ENCODE measurements around the gene CCDC88B. TPM values are rescaled to one million over a fixed set of nuclear protein-coding genes. Genes with fewer than 3 reads are reported as not detected.
A peak's percentile ranks its signal among the peaks of the same experiment; 100 is the strongest.

CCDC88B gene
- total and polyA plus RNA-seq, 2 experiments from 2014 or later = 6.8 to 12.1 TPM

DNA sequence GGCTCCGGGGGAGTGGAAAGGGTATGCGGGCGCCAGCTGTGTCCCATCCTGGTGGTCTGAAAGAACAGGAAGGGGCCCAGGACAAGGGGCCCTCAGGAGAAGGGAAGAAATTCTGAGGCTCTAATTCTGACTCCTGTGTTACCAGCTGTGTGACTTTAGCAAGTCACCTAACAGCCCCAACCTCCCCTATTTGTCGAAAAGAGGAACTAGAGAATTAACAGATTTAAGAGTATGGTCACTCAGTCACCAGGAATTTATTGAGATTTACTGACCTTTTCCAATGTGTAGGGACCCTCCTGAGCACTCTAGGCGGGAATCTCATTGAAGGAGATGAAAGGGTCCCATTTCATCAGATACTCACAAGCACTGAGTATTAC lies 33.6 kb downstream of the CCDC88B start:
- peak overlapping the region; percentile 65 for H3K4me2 ChIP-seq
- peaks cover 18% of the 10 kb centered on the region for H3K4me1 ChIP-seq (ENCODE audit: insufficient read depth)
- H4K20me1 ChIP-seq (replicated peaks; ENCODE audit: insufficient read depth) = no peaks in the 10 kb centered on the region
- no peak overlapping the region for H3K27ac ChIP-seq (ENCODE audit: low read depth)
- H3K27me3 ChIP-seq (ENCODE audit: insufficient read depth) = no peaks in the 10 kb centered on the region
- H3F3A ChIP-seq (replicated peaks; ENCODE audit: low read depth) = peaks cover 21% of the 10 kb centered on the region
- ATAC-seq (no peak), DNase-seq (ENCODE audit: low spot score) (no peak)
- no peaks in the 10 kb centered on the region for H3K36me3 ChIP-seq (ENCODE audit: insufficient read depth)
- no peaks in the 10 kb centered on the region; the same call in 2 of the 3 replicates for H3K9me3 Mint-ChIP-seq
- H3K4me3 ChIP-seq = peak overlapping the region; percentile 26; the same call in 1 of the 2 replicates
- H2AFZ ChIP-seq = no peak overlapping the region
- H3K9me2 ChIP-seq (ENCODE audit: insufficient read depth) = no peaks in the 10 kb centered on the region
- TF ChIP-seq ETS1 (IDR thresholded peaks at IDR 0.05) (no peak), EZH2phosphoT487 (IDR thresholded peaks at IDR 0.05; ENCODE audit: unreplicated experiment) (no peak), CREB1 (CRISPR knock-in tag; IDR thresholded peaks at IDR 0.05; ENCODE audit: low read depth) (no peak), JUNB (IDR thresholded peaks at IDR 0.05; ENCODE audit: unreplicated experiment) (no peak), ZNF114 (CRISPR knock-in tag; IDR thresholded peaks at IDR 0.05) (no peak), NANOG (IDR thresholded peaks at IDR 0.05; ENCODE audit: borderline replicate concordance) (no peak), REST (IDR thresholded peaks at IDR 0.05; ENCODE audit: unreplicated experiment) (no peak), CTCF (conservative IDR thresholded peaks at IDR 0.05; ENCODE audit: low read depth in 2 of 2) (no peak), ZNF462 (CRISPR knock-in tag; IDR thresholded peaks at IDR 0.05) (no peak), EZH2 (IDR thresholded peaks at IDR 0.05; ENCODE audit: low read depth, unreplicated experiment) (no peak), ZNF331 (CRISPR knock-in tag; IDR thresholded peaks at IDR 0.05; ENCODE audit: low read depth) (no peak), POLR2AphosphoS5 (IDR thresholded peaks at IDR 0.05; ENCODE audit: low read depth) (no peak)
- peaks cover 15% of the 10 kb centered on the region for H3K27me3 Mint-ChIP-seq (ENCODE audit: insufficient read depth, low read depth, poor library complexity)
- H3K36me3 Mint-ChIP-seq (ENCODE audit: low read depth) = peaks cover 7% of the 10 kb centered on the region
- H3K4me3 Mint-ChIP-seq = no peak overlapping the region
- peaks cover 12% of the 10 kb centered on the region; the same call in 2 of the 3 replicates for H3K4me1 Mint-ChIP-seq
- H3K27ac Mint-ChIP-seq = no peak overlapping the region
- H3K79me2 ChIP-seq (replicated peaks; ENCODE audit: insufficient read depth) = no peaks in the 10 kb centered on the region
